CD4-positive, CD25-positive, alpha-beta regulatory T cell (primary cell): Measurements from ENCODE around the gene IKZF3. TPM values are rescaled to one million over a fixed set of nuclear protein-coding genes. Genes with fewer than 3 reads are reported as not detected.
"Not testable (repeated sequence)": the region's sequence is repeated elsewhere in the genome, so short reads cannot be mapped to it uniquely, and the experiment has no call there.

Experiments
- ATAC-seq, 2 donors: fragments of 150-1000 bp; cut with Tn5 transposase; one replicate each; pipeline ENCODE4 v1.10.0; 2021; ENCODE audit warnings: low read depth in 2 of 2, moderate number of reproducible peaks in 2 of 2, moderate library complexity in 1 of 2
- DNase-seq, 3 donors: peaks; one replicate each; pipeline versions ENCODE4 v3.0.0 to v3.0.0-alpha.2; 2012 to 2022; ENCODE audit warnings: mixed read lengths in 1 of 3
- H3K27ac ChIP-seq: one replicate; pipeline ENCODE4 v1.7.0; 2013; ENCODE audit warnings: mild to moderate bottlenecking, low read length; ENCODE audit not compliant: insufficient read depth, poor library complexity, severe bottlenecking
- H3K27me3 ChIP-seq: one replicate; pipeline ENCODE4 v1.7.0; 2013; ENCODE audit warnings: low read length; ENCODE audit not compliant: control insufficient read depth, insufficient read depth
- H3K36me3 ChIP-seq: one replicate; pipeline ENCODE4 v1.7.0; 2013; ENCODE audit warnings: mild to moderate bottlenecking, low read length, moderate library complexity; ENCODE audit not compliant: control insufficient read depth, insufficient read depth
- H3K4me1 ChIP-seq: 2 replicates; pipeline ENCODE4 v1.7.0; 2013; ENCODE audit warnings: mild to moderate bottlenecking, low read length; ENCODE audit not compliant: insufficient read depth, control insufficient read depth, poor library complexity, severe bottlenecking
- H3K4me3 ChIP-seq: one replicate; pipeline ENCODE4 v1.7.0; 2013; ENCODE audit warnings: low read depth, mild to moderate bottlenecking, low read length, moderate library complexity
- H3K9me3 ChIP-seq, 2 experiments: 1 replicate in 1 of 2; 2 replicates in 1 of 2; pipeline ENCODE4 v1.7.0; 2013; ENCODE audit warnings: low read length in 2 of 2, mild to moderate bottlenecking in 1 of 2, moderate library complexity in 1 of 2; ENCODE audit not compliant: control insufficient read depth in 2 of 2
- H3K27ac Mint-ChIP-seq, 3 donors: one replicate each; pipeline ENCODE4 v1.8.0; 2020 to 2022; ENCODE audit warnings: mild to moderate bottlenecking in 3 of 3, mixed read lengths in 3 of 3, moderate library complexity in 2 of 3
- H3K27me3 Mint-ChIP-seq: one replicate; pipeline ENCODE4 v1.8.0; 2022; ENCODE audit warnings: mild to moderate bottlenecking, mixed read lengths
- H3K36me3 Mint-ChIP-seq: one replicate; pipeline ENCODE4 v1.8.0; 2020; ENCODE audit warnings: mixed read lengths
- H3K4me1 Mint-ChIP-seq, 4 donors: one replicate each; pipeline ENCODE4 v1.8.0; 2020 to 2022; ENCODE audit warnings: mixed read lengths in 4 of 4, mild to moderate bottlenecking in 1 of 4
- H3K4me3 Mint-ChIP-seq, 4 donors: one replicate each; pipeline ENCODE4 v1.8.0; 2020 to 2022; ENCODE audit warnings: mild to moderate bottlenecking in 4 of 4, mixed read lengths in 4 of 4, moderate library complexity in 3 of 4
- H3K9me3 Mint-ChIP-seq, 7 donors: one replicate each; pipeline ENCODE4 v1.8.0; 2020 to 2022; ENCODE audit warnings: mixed read lengths in 7 of 7, mild to moderate bottlenecking in 3 of 7, moderate library complexity in 2 of 7
- polyA plus RNA-seq, 4 donors: library from polyadenylated mRNA; unstranded; fragments of 300-500 nt; fragmentation: Illumina TruSeq; gene quantifications; one replicate each; pipeline ENCODE4 v1.2.3, GENCODE V29; 2021
- total RNA-seq: library from RNA; stranded (reverse); gene quantifications from one replicate; pipeline ENCODE4 v1.2.3, GENCODE V29; 2022

The IKZF3 gene
- total and polyA plus RNA-seq, 5 donors from 2014 or later = 30.4 to 146 (median 36.4) TPM

GRCh38 chr17:39854909-39855308, 9.2 kb downstream of the IKZF3 start:
- no peaks in the 10 kb centered on the region for H3K36me3 Mint-ChIP-seq
- H3K27ac Mint-ChIP-seq = peak overlapping the region in 2 of 3 donors; percentile 0 to 1
- no peak overlapping the region for H3K4me3 ChIP-seq
- H3K36me3 ChIP-seq = no peaks in the 10 kb centered on the region
- DNase-seq = no peak
- no peak overlapping the region for H3K27ac ChIP-seq
- H3K27me3 Mint-ChIP-seq = no peaks in the 10 kb centered on the region
- peaks cover 9% of the 10 kb centered on the region for H3K4me1 ChIP-seq
- H3K9me3 ChIP-seq = no peaks in the 10 kb centered on the region
- H3K27me3 ChIP-seq = no peaks in the 10 kb centered on the region
- ATAC-seq = no peak
- peaks cover 0 to 2% (median 0%) of the 10 kb centered on the region in 7 donors for H3K9me3 Mint-ChIP-seq
- peak overlapping the region in 1 of 4 donors; percentile 20 for H3K4me3 Mint-ChIP-seq
- H3K4me1 Mint-ChIP-seq = peaks cover 21 to 57% (median 38%) of the 10 kb centered on the region in 4 donors

DNA sequence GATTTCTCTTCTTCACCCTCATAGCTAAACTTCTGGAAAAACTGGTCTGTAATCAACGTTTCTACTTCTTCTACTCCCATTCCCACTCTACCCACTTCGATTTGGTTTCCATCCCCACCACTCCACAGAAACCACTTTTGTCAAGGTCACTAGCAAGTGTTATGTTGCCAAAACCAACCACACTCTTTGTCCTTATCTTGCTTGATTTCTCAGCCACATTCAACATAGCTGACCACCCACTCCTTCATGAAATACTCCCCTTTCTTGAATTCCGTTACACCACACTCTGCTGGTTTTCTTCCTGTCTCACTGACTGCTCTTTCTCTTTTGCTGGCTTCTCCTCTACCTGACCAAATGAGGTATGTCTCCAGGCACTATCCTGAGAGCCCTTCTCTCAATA, 11.9 kb downstream of the IKZF3 start:
- peaks cover 0 to 2% (median 0%) of the 10 kb centered on the region in 7 donors for H3K9me3 Mint-ChIP-seq

GRCh38 chr17:39850186-39850585, 13.9 kb downstream of the IKZF3 start:
- peaks cover 38 to 61% (median 48%) of the 10 kb centered on the region in 4 donors for H3K4me1 Mint-ChIP-seq
- not testable (repeated sequence) for H3K4me3 ChIP-seq, H3K27me3 Mint-ChIP-seq, DNase-seq, H3K4me1 ChIP-seq, H3K36me3 Mint-ChIP-seq, H3K4me3 Mint-ChIP-seq, H3K9me3 Mint-ChIP-seq, H3K36me3 ChIP-seq, H3K27ac Mint-ChIP-seq, H3K27ac ChIP-seq, H3K27me3 ChIP-seq, H3K9me3 ChIP-seq, ATAC-seq

More for the DNA sequence above, 11.9 kb downstream of the IKZF3 start:
- H3K27me3 ChIP-seq = no peaks in the 10 kb centered on the region
- no peak overlapping the region for H3K4me3 ChIP-seq
- H3K9me3 ChIP-seq = no peaks in the 10 kb centered on the region
- H3K27me3 Mint-ChIP-seq = no peaks in the 10 kb centered on the region
- no peak overlapping the region for H3K27ac ChIP-seq
- no peaks in the 10 kb centered on the region for H3K36me3 Mint-ChIP-seq
- H3K27ac Mint-ChIP-seq = peak overlapping the region; percentile 1 to 65 (median 52)
- peaks cover 3% of the 10 kb centered on the region for H3K36me3 ChIP-seq
- peaks cover 9% of the 10 kb centered on the region for H3K4me1 ChIP-seq
- no peak overlapping the region for H3K4me3 Mint-ChIP-seq
- H3K4me1 Mint-ChIP-seq = peaks cover 28 to 57% (median 45%) of the 10 kb centered on the region in 4 donors
- DNase-seq (no peak), ATAC-seq (no peak)

DNA sequence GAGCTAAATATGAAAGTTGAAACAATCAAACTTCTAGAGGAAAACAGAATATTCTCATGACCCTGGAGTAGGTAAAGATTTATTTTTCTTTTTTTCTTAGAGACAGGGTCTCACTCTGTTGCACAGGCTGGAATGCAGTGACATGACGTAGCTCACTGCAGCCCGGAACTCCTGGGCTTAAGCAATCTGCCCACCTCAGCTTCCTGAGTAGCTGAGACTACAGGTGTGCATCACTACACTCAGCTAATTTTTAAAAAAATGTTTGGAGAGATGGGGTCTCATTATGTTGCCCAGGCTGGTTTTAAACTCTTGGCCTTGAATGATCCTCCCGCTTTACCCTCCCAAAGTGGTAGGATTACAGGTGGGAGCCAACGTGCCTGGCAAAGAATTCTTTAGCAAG, 15.5 kb downstream of the IKZF3 start:
- Mint-ChIP-seq H3K36me3 (peaks cover 4% of the 10 kb centered on the region), H3K27me3 (no peaks in the 10 kb centered on the region), H3K4me3 (peak overlapping the region in 1 of 4 donors; percentile 30), H3K9me3 (no peaks in the 10 kb centered on the region), H3K27ac (no peak overlapping the region), H3K4me1 (peaks cover 41 to 65% (median 55%) of the 10 kb centered on the region in 4 donors)
- ATAC-seq (no peak), DNase-seq (no peak)
- no peaks in the 10 kb centered on the region for H3K9me3 ChIP-seq
- H3K27ac ChIP-seq = no peak overlapping the region
- peaks cover 9% of the 10 kb centered on the region for H3K4me1 ChIP-seq
- H3K4me3 ChIP-seq = no peak overlapping the region
- H3K36me3 ChIP-seq = peaks cover 5% of the 10 kb centered on the region
- no peaks in the 10 kb centered on the region for H3K27me3 ChIP-seq

DNA sequence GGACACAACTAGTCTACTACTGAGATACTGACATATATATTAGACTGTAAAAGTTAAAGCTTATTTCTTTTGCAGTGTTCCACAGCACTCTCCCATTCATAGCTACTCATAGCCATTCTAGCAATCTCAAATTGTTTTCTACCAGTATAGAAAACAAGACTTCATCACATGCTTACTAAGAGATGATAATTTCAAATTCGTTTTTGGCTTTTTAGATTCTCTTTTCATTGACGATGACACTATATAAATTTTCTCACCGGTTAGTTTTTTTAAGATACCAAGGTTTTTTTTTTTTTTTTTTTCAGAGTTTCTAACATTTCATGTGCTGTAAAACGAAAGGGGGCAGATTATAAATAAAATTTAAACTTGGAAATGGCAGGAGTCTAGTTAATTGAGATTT, 17.9 kb downstream of the IKZF3 start:
- no peak overlapping the region for H3K4me3 ChIP-seq
- no peak for DNase-seq
- no peaks in the 10 kb centered on the region for H3K27me3 ChIP-seq
- peaks cover 6% of the 10 kb centered on the region for H3K36me3 ChIP-seq
- H3K9me3 Mint-ChIP-seq = no peaks in the 10 kb centered on the region
- H3K4me1 Mint-ChIP-seq = peaks cover 37 to 69% (median 56%) of the 10 kb centered on the region in 4 donors
- no peak overlapping the region for H3K4me3 Mint-ChIP-seq
- no peaks in the 10 kb centered on the region for H3K9me3 ChIP-seq
- peaks cover 10% of the 10 kb centered on the region for H3K4me1 ChIP-seq
- peak overlapping the region in 1 of 3 donors; percentile 53 for H3K27ac Mint-ChIP-seq
- no peaks in the 10 kb centered on the region for H3K27me3 Mint-ChIP-seq
- H3K36me3 Mint-ChIP-seq = peaks cover 4% of the 10 kb centered on the region
- no peak for ATAC-seq
- no peak overlapping the region for H3K27ac ChIP-seq

GRCh38 chr17:39845052-39845846, 18.9 kb downstream of the IKZF3 start:
- H3K9me3 Mint-ChIP-seq = no peaks in the 10 kb centered on the region
- Histone ChIP-seq H3K4me3 (no peak overlapping the region), H3K4me1 (peaks cover 10% of the 10 kb centered on the region), H3K9me3 (no peaks in the 10 kb centered on the region), H3K27me3 (no peaks in the 10 kb centered on the region), H3K36me3 (peaks cover 13% of the 10 kb centered on the region), H3K27ac (no peak overlapping the region)
- ATAC-seq = no peak
- peaks cover 10% of the 10 kb centered on the region for H3K36me3 Mint-ChIP-seq
- H3K27me3 Mint-ChIP-seq = no peaks in the 10 kb centered on the region
- no peak for DNase-seq
- peaks cover 36 to 67% (median 60%) of the 10 kb centered on the region in 4 donors for H3K4me1 Mint-ChIP-seq
- no peak overlapping the region for H3K4me3 Mint-ChIP-seq
- H3K27ac Mint-ChIP-seq = peak overlapping the region in 2 of 3 donors; percentile 8 to 88

GRCh38 chr17:39841134-39841683, 22.9 kb downstream of the IKZF3 start:
- H3K4me1 Mint-ChIP-seq = peaks cover 29 to 45% (median 43%) of the 10 kb centered on the region in 4 donors

More at GRCh38 chr17:39841134-39841683, 22.9 kb downstream of the IKZF3 start:
- H3K27me3 Mint-ChIP-seq = no peaks in the 10 kb centered on the region
- Histone ChIP-seq H3K36me3 (peaks cover 16% of the 10 kb centered on the region), H3K27me3 (no peaks in the 10 kb centered on the region), H3K9me3 (peaks cover 6 to 7% of the 10 kb centered on the region in 2 experiments), H3K27ac (no peak overlapping the region), H3K4me3 (no peak overlapping the region), H3K4me1 (peaks cover 5% of the 10 kb centered on the region)
- H3K4me3 Mint-ChIP-seq = no peak overlapping the region
- H3K27ac Mint-ChIP-seq = peak overlapping the region in 2 of 3 donors; percentile 40 to 52
- DNase-seq = no peak
- peaks cover 30% of the 10 kb centered on the region for H3K36me3 Mint-ChIP-seq
- ATAC-seq = no peak
- H3K9me3 Mint-ChIP-seq = peaks cover 0 to 11% (median 8%) of the 10 kb centered on the region in 7 donors
